HepG2 (cell line): ENCODE results near the gene DOCK10. TPM values are rescaled to one million over a fixed set of nuclear protein-coding genes. Genes with fewer than 3 reads are reported as not detected.

ENCODE experiments used
- ATAC-seq: fragments of 200-7000 bp; cut with Tn5 transposase; 3 replicates; pipeline ENCODE4 v1.9.1; 2020; ENCODE audit warnings: mild to moderate bottlenecking, moderate library complexity
- BruUV-seq: library from RNA; stranded (reverse); fragments of 400-500 nt; replicated peaks from 2 replicates; lab custom pipeline; 2021; lab: Mats Ljungman, UMichigan
- CTCF ChIA-PET: fragments of 300-600 bp; formaldehyde crosslinking; extraction: SDS; loops from one replicate; lab custom pipeline; 2021; ENCODE audit warnings: low total read pairs, inconsistent platforms, low intra/inter-chr PET ratio; lab: Yijun Ruan, JAX
- POLR2A ChIA-PET: fragments of 350-600 bp; sonication (Branson Sonifier 250); formaldehyde crosslinking; loops from one replicate; lab custom pipeline; 2020; ENCODE audit warnings: antibody characterized with exemption, inconsistent platforms; lab: Yijun Ruan, JAX
- DNase-seq: peaks from one replicate; pipeline ENCODE4 v3.0.0-alpha.2; 2015; ENCODE audit warnings: low spot score
- FAIRE-seq: peaks from 3 replicates; lab custom pipeline; 2011; peaks lifted over from hg19 to GRCh38; lab: Jason Lieb, UNC
- H2AFZ ChIP-seq: one replicate; pipeline ENCODE4 v1.6.1; 2011; ENCODE audit warnings: low read length, inconsistent platforms
- H3K27ac ChIP-seq: fragments of 300-600 bp; 3 replicates; pipeline ENCODE4 v1.8.0; 2011; ENCODE audit warnings: mixed run types, mild to moderate bottlenecking, mixed read lengths, low read length, inconsistent platforms; ENCODE audit not compliant: insufficient read depth; ENCODE audit errors: extremely low read length
- H3K27me3 ChIP-seq, 2 experiments: fragments of 200-600 bp in 1 of 2; 2 replicates in 1 of 2; 3 replicates in 1 of 2; pipeline versions ENCODE4 v1.6.0 to v1.8.0; 2011; ENCODE audit warnings: low read length in 2 of 2, mild to moderate bottlenecking in 2 of 2, moderate library complexity in 2 of 2, inconsistent platforms in 1 of 2; ENCODE audit not compliant: insufficient read depth in 2 of 2, control insufficient read depth in 1 of 2
- H3K36me3 ChIP-seq, 2 experiments: fragments of 200-600 bp in 1 of 2; replicated peaks in 1 of 2; 2 replicates in 1 of 2; 3 replicates in 1 of 2; pipeline versions ENCODE4 v1.5.1 to v1.8.0; 2011; ENCODE audit warnings: low read length in 2 of 2, inconsistent platforms in 1 of 2; ENCODE audit not compliant: insufficient read depth in 2 of 2, control insufficient read depth in 1 of 2
- H3K4me1 ChIP-seq: 2 replicates; pipeline ENCODE4 v1.5.1; 2012; ENCODE audit warnings: low read length, inconsistent platforms; ENCODE audit not compliant: insufficient read depth
- H3K4me2 ChIP-seq: 2 replicates; pipeline ENCODE4 v1.6.0; 2011; ENCODE audit warnings: low read depth, low read length, inconsistent platforms
- H3K4me3 ChIP-seq, 3 experiments: fragments of 200-600 bp in 1 of 3; sonication (generic), shearing (Covaris generic) in 1 of 3; replicated peaks in 1 of 3; 2 replicates each; pipeline ENCODE4 v1.5.1; 2011 to 2016; ENCODE audit warnings: low read length in 3 of 3, inconsistent platforms in 2 of 3, low read depth in 2 of 3, mild to moderate bottlenecking in 2 of 3, control low read depth in 1 of 3, mixed read lengths in 1 of 3; ENCODE audit not compliant: insufficient read depth in 1 of 3
- H3K79me2 ChIP-seq: one replicate; pipeline ENCODE4 v1.6.1; 2011; ENCODE audit warnings: low read length, inconsistent platforms; ENCODE audit not compliant: insufficient read depth
- H3K9ac ChIP-seq: 2 replicates; pipeline ENCODE4 v1.6.0; 2011; ENCODE audit warnings: mild to moderate bottlenecking, low read depth, low read length, inconsistent platforms; ENCODE audit not compliant: insufficient read depth
- H3K9me3 ChIP-seq: 2 replicates; pipeline ENCODE4 v1.5.1; 2012; ENCODE audit warnings: mild to moderate bottlenecking, low read length
- H4K20me1 ChIP-seq: 2 replicates; pipeline ENCODE4 v1.6.0; 2011; ENCODE audit warnings: inconsistent platforms, mild to moderate bottlenecking, low read length, moderate library complexity; ENCODE audit not compliant: insufficient read depth
- ADNP ChIP-seq: sonication (generic); formaldehyde crosslinking; IDR thresholded peaks from 2 replicates; pipeline ENCODE4 v1.4.0; 2020; ENCODE audit warnings: missing genetic modification reagents
- CCDC6 ChIP-seq: sonication (generic); formaldehyde crosslinking; IDR thresholded peaks from 2 replicates; pipeline ENCODE4 v1.8.1; 2022; ENCODE audit warnings: mild to moderate bottlenecking, missing genetic modification reagents, moderate library complexity
- FOXP4 ChIP-seq: sonication (generic); formaldehyde crosslinking; IDR thresholded peaks from 2 replicates; pipeline ENCODE4 v1.4.0; 2020; ENCODE audit warnings: missing genetic modification reagents
- HMGA1 ChIP-seq: sonication (generic); formaldehyde crosslinking; conservative IDR thresholded peaks from 2 replicates; pipeline ENCODE4 v1.4.0; 2020; ENCODE audit warnings: missing genetic modification reagents
- MIER2 ChIP-seq: IDR thresholded peaks from 2 replicates; pipeline ENCODE4 v1.6.1; 2016; ENCODE audit warnings: missing biosample characterization, missing genetic modification reagents
- MLXIP ChIP-seq: sonication (generic); formaldehyde crosslinking; IDR thresholded peaks from 2 replicates; pipeline ENCODE4 v1.9.0; 2021; ENCODE audit warnings: missing genetic modification reagents, borderline replicate concordance
- NCOR1 ChIP-seq: fragments of 200-600 bp; sonication (generic); IDR thresholded peaks from 2 replicates; pipeline ENCODE4 v1.7.0; 2017; ENCODE audit warnings: antibody characterized with exemption, low read length, borderline replicate concordance
- POLR2G ChIP-seq: fragments of 200-400 bp; formaldehyde crosslinking; IDR thresholded peaks from 2 replicates; pipeline ENCODE4 v1.6.1; 2018; ENCODE audit warnings: mild to moderate bottlenecking, low read depth, low read length, moderate library complexity
- ZBTB49 ChIP-seq: sonication (generic); formaldehyde crosslinking; IDR thresholded peaks from 2 replicates; pipeline ENCODE4 v1.4.0; 2020; ENCODE audit warnings: missing genetic modification reagents, borderline replicate concordance
- ZC3H4 ChIP-seq: sonication (generic); formaldehyde crosslinking; IDR thresholded peaks from 2 replicates; pipeline ENCODE4 v1.4.0; 2020; ENCODE audit warnings: missing genetic modification reagents, borderline replicate concordance
- ZNF274 ChIP-seq: sonication (generic); formaldehyde crosslinking; IDR thresholded peaks from 2 replicates; pipeline ENCODE4 v1.5.1; 2020; ENCODE audit warnings: mild to moderate bottlenecking, missing genetic modification reagents
- ZNF292 ChIP-seq: sonication (generic); formaldehyde crosslinking; IDR thresholded peaks from 2 replicates; pipeline ENCODE4 v1.8.1; 2022; ENCODE audit warnings: mild to moderate bottlenecking, low read depth, missing genetic modification reagents, borderline replicate concordance
- ZNF367 ChIP-seq: sonication (generic); formaldehyde crosslinking; IDR thresholded peaks from 2 replicates; pipeline ENCODE4 v1.4.0; 2020; ENCODE audit warnings: missing genetic modification reagents, borderline replicate concordance
- ZNF674 ChIP-seq: sonication (generic); formaldehyde crosslinking; IDR thresholded peaks from 2 replicates; pipeline ENCODE4 v1.5.0; 2020; ENCODE audit warnings: low read depth, mild to moderate bottlenecking, missing genetic modification reagents
- WGBS: methylation state at CpG from one replicate; pipeline ENCODE4 v1.1.6; 2017; ENCODE audit warnings: low lambda C conversion rate; 5-methylcytosine and 5-hydroxymethylcytosine counted together
- in situ Hi-C: cut with HindIII; loops from 2 replicates; pipeline ENCODE4 v1.10.0; 2017; ENCODE audit warnings: low pct_unique_long_range_greater_than_20kb; ENCODE audit not compliant: extremely low pct_ligation_motif_present
- intact Hi-C: fragments of 100-400 bp; cut with micrococcal nuclease; formaldehyde crosslinking; loops from one replicate; pipeline ENCODE4 v1.10.0; 2022; ENCODE audit not compliant: unreplicated experiment
- polyA plus RNA-seq, 8 experiments: library from polyadenylated mRNA; depleted of rRNA in 3 of 8; stranded (reverse) in 7 of 8; unstranded in 1 of 8; fragments of >200 nt; fragmentation: Illumina TruSeq in 4 of 8; extraction: Trizol in 4 of 8; gene quantifications; 2 replicates each; pipeline versions ENCODE4 v1.2.1 to v1.2.3, GENCODE V29; 2011 to 2016; ENCODE audit warnings: low read depth in 4 of 8, missing spikeins in 1 of 8, mixed read lengths in 1 of 8; ENCODE audit not compliant: insufficient read depth in 1 of 8
- total RNA-seq, 5 experiments: library from RNA; depleted of rRNA; stranded (reverse); fragments of >200 nt; fragmentation: Illumina TruSeq; extraction: Trizol; gene quantifications; 2 replicates each; pipeline ENCODE4 v1.2.3, GENCODE V29; 2016; ENCODE audit warnings: low read depth in 1 of 5

Gene DOCK10
- total and polyA plus RNA-seq, 2 of the 13 experiments (the other 11 are each of a cell fraction or from before 2014, with no cell fraction given), result not detected

DNA sequence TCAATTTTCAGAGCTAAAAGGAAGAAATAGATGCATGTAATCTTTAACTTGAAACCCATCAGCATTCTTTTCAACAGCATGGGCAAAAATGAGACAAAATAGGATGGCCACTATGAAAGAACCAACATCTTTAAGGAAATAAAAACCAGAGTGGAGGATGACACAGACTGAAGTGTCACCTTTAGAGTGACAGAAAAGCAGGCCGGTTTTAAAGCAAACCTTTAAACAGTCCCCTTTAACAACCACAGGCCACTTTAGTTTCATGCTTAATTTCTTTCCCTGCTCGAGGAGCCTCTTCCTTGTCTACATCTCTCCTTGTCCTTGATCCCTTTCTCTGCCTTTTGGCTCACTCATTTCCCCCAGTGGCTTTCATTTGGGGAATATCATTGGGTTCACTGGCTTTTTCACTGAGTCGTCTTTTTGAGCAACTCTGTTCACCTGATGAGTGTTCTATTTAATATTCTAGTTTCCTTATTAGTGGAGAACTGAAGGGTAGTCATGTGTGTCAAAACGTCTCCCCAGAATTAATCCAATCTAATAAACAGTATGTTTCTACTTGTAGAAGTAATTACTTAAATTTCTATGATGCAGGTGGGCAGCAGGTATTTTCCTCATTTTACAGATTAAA lies 72.5 kb downstream of the DOCK10 start (continued):
- TF ChIP-seq ZBTB49 (CRISPR knock-in tag) (no peak), ADNP (no peak), ZC3H4 (CRISPR knock-in tag) (no peak), MLXIP (CRISPR knock-in tag) (no peak), POLR2G (no peak), CCDC6 (CRISPR knock-in tag) (no peak), HMGA1 (CRISPR knock-in tag) (no peak)

GRCh38 chr2:224969095-224969494 lies 73.2 kb downstream of the DOCK10 start:
- no peaks in the 10 kb centered on the region for H3K9me3 ChIP-seq
- H3K4me2 ChIP-seq, result no peak overlapping the region
- H3K27me3 ChIP-seq, result peaks cover 0 to 3% of the 10 kb centered on the region in 2 experiments; a peak in 2 of 5 replicates
- 1% methylated on average over 5 of the region's 5 CpGs for WGBS
- in situ Hi-C loops, result no loop called here
- no peak overlapping the region for H3K4me3 ChIP-seq
- H3K9ac ChIP-seq, result no peak overlapping the region
- H3K4me1 ChIP-seq, result no peaks in the 10 kb centered on the region
- H3K27ac ChIP-seq, result no peak overlapping the region
- intact Hi-C loops, result no loop called here
- no peaks in the 10 kb centered on the region for H3K36me3 ChIP-seq
- DNase-seq (no peak), ATAC-seq (no peak), FAIRE-seq (no peak)
- CTCF ChIA-PET, result no interaction called here
- H2AFZ ChIP-seq, result no peak overlapping the region
- POLR2A ChIA-PET, result no interaction called here
- BruUV-seq, result no TSS peak
- H3K79me2 ChIP-seq, result no peaks in the 10 kb centered on the region
- H4K20me1 ChIP-seq, result no peaks in the 10 kb centered on the region
- TF ChIP-seq NCOR1, result no peak
- TF ChIP-seq ZNF674 (CRISPR knock-in tag), result no peak
- TF ChIP-seq ZNF367 (CRISPR knock-in tag), result no peak
- TF ChIP-seq ZNF274 (CRISPR knock-in tag), result no peak
- TF ChIP-seq FOXP4 (CRISPR knock-in tag), result no peak
- no peak for TF ChIP-seq ZNF292 (CRISPR knock-in tag)
- no peak for TF ChIP-seq MIER2 (CRISPR knock-in tag)
